Naive B cell (primary cell): Measurements from ENCODE around the gene EFCAB6. TPM values are rescaled to one million over a fixed set of nuclear protein-coding genes. Genes with fewer than 3 reads are reported as not detected.
A peak's percentile ranks its signal among the peaks of the same experiment; 100 is the strongest.

Experiments
- ATAC-seq, 2 donors: fragments of 150-1000 bp; cut with Tn5 transposase; 2 replicates each; pipeline ENCODE4 v1.10.0; 2021; ENCODE audit warnings: low read depth in 2 of 2, mild to moderate bottlenecking in 2 of 2, moderate library complexity in 2 of 2
- DNase-seq: peaks from one replicate; pipeline ENCODE4 v3.0.0; 2022
- H3K27ac Mint-ChIP-seq, 6 donors: one replicate each; pipeline ENCODE4 v1.8.0; 2020 to 2022; ENCODE audit warnings: mild to moderate bottlenecking in 6 of 6, mixed read lengths in 6 of 6, moderate library complexity in 5 of 6, inconsistent platforms in 2 of 6
- H3K27me3 Mint-ChIP-seq, 3 donors: one replicate each; pipeline ENCODE4 v1.8.0; 2021 to 2022; ENCODE audit warnings: mixed read lengths in 3 of 3, mild to moderate bottlenecking in 1 of 3
- H3K36me3 Mint-ChIP-seq, 2 donors: one replicate each; pipeline ENCODE4 v1.8.0; 2020 to 2022; ENCODE audit warnings: mixed read lengths in 2 of 2, inconsistent platforms in 1 of 2, mild to moderate bottlenecking in 1 of 2
- H3K4me1 Mint-ChIP-seq, 3 donors: one replicate each; pipeline ENCODE4 v1.8.0; 2020 to 2022; ENCODE audit warnings: mixed read lengths in 3 of 3, inconsistent platforms in 1 of 3, mild to moderate bottlenecking in 1 of 3, moderate library complexity in 1 of 3
- H3K4me3 Mint-ChIP-seq, 8 donors: one replicate each; pipeline ENCODE4 v1.8.0; 2020 to 2022; ENCODE audit warnings: mild to moderate bottlenecking in 8 of 8, mixed read lengths in 8 of 8, moderate library complexity in 8 of 8, inconsistent platforms in 2 of 8
- H3K9me3 Mint-ChIP-seq, 7 donors: one replicate each; pipeline ENCODE4 v1.8.0; 2020 to 2022; ENCODE audit warnings: mixed read lengths in 7 of 7, mild to moderate bottlenecking in 5 of 7, inconsistent platforms in 2 of 7, moderate library complexity in 1 of 7
- polyA plus RNA-seq, 6 donors: library from polyadenylated mRNA; unstranded; fragments of 300-500 nt; fragmentation: Illumina TruSeq; gene quantifications; one replicate each; pipeline ENCODE4 v1.2.3, GENCODE V29; 2021; ENCODE audit warnings: low read depth in 6 of 6

The EFCAB6 gene, protein sequence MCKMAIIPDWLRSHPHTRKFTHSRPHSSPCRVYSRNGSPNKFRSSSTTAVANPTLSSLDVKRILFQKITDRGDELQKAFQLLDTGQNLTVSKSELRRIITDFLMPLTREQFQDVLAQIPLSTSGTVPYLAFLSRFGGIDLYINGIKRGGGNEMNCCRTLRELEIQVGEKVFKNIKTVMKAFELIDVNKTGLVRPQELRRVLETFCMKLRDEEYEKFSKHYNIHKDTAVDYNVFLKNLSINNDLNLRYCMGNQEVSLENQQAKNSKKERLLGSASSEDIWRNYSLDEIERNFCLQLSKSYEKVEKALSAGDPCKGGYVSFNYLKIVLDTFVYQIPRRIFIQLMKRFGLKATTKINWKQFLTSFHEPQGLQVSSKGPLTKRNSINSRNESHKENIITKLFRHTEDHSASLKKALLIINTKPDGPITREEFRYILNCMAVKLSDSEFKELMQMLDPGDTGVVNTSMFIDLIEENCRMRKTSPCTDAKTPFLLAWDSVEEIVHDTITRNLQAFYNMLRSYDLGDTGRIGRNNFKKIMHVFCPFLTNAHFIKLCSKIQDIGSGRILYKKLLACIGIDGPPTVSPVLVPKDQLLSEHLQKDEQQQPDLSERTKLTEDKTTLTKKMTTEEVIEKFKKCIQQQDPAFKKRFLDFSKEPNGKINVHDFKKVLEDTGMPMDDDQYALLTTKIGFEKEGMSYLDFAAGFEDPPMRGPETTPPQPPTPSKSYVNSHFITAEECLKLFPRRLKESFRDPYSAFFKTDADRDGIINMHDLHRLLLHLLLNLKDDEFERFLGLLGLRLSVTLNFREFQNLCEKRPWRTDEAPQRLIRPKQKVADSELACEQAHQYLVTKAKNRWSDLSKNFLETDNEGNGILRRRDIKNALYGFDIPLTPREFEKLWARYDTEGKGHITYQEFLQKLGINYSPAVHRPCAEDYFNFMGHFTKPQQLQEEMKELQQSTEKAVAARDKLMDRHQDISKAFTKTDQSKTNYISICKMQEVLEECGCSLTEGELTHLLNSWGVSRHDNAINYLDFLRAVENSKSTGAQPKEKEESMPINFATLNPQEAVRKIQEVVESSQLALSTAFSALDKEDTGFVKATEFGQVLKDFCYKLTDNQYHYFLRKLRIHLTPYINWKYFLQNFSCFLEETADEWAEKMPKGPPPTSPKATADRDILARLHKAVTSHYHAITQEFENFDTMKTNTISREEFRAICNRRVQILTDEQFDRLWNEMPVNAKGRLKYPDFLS (N-terminal part only)
- polyA plus RNA-seq: not detected

GRCh38 chr22:43812149-43812842, at the start of gene EFCAB6:
EFCAB6 (minus strand) TSS chr22:43812305; CDS start chr22:43782318, 29,987 bp downstream.
- peak; percentile 82 for DNase-seq

DNA sequence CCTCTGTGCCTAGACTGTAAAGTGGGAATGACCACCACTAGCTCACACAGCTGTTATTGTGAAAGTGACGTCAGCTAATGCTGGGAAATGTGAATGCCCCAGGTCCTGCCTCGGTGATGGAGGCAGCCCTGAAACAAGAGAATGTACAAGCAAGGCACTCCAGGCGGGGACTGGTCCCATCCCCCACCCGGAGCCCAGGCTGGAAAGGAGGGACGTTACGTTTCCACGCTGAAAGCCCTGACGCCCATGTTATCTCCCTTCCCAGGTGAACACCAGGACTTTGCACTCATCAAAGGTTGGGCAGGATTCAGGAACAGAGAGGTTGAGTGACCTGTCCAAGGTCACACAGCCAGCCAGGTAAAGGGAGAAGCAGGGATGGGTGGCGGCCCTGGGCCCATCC, 49.4 kb upstream of the EFCAB6 start:
- Mint-ChIP-seq H3K27me3 (peaks cover 51 to 88% (median 72%) of the 10 kb centered on the region in 3 donors), H3K27ac (no peak overlapping the region), H3K36me3 (peaks cover 0 to 13% of the 10 kb centered on the region in 2 donors), H3K4me3 (peak overlapping the region in 6 of 8 donors; percentile 35 to 64 (median 42)), H3K9me3 (peaks cover 5 to 13% (median 8%) of the 10 kb centered on the region in 7 donors), H3K4me1 (peaks cover 4 to 12% (median 5%) of the 10 kb centered on the region in 3 donors)
- ATAC-seq: no peak
- no peak for DNase-seq

More at GRCh38 chr22:43812149-43812842, at the start of gene EFCAB6:
- Mint-ChIP-seq H3K4me3 (peak within 1 kb of the TSS; percentile 89 to 99 (median 97)), H3K27ac (peak within 1 kb of the TSS; percentile 77 to 93 (median 91)), H3K4me1 (peaks cover 23 to 26% (median 26%) of the 10 kb centered on the region in 3 donors), H3K36me3 (no peaks in the 10 kb centered on the region), H3K27me3 (peaks cover 3 to 15% (median 13%) of the 10 kb centered on the region in 3 donors), H3K9me3 (no peaks in the 10 kb centered on the region)
- peak; percentile 92 to 93 for ATAC-seq

GRCh38 chr22:43860831-43861230, 48.7 kb upstream of the EFCAB6 start:
- Mint-ChIP-seq H3K4me1 (peaks cover 4 to 12% (median 5%) of the 10 kb centered on the region in 3 donors), H3K27me3 (peaks cover 51 to 88% (median 68%) of the 10 kb centered on the region in 3 donors), H3K36me3 (peaks cover 0 to 14% of the 10 kb centered on the region in 2 donors), H3K27ac (no peak overlapping the region), H3K4me3 (peak overlapping the region in 3 of 8 donors; percentile 35 to 45 (median 42)), H3K9me3 (peaks cover 7 to 16% (median 13%) of the 10 kb centered on the region in 7 donors)
- no peak for DNase-seq
- ATAC-seq: no peak

- Mint-ChIP-seq H3K27me3 (peaks cover 51 to 87% (median 68%) of the 10 kb centered on the region in 3 donors), H3K4me1 (peaks cover 4 to 12% (median 5%) of the 10 kb centered on the region in 3 donors), H3K27ac (peak overlapping the region in 1 of 6 donors; percentile 9), H3K4me3 (peak overlapping the region in 1 of 8 donors; percentile 42), H3K36me3 (peaks cover 0 to 14% of the 10 kb centered on the region in 2 donors), H3K9me3 (peaks cover 7 to 17% (median 15%) of the 10 kb centered on the region in 7 donors)
- ATAC-seq (no peak), DNase-seq (no peak)
These were observed 48.0 kb upstream of the EFCAB6 start for GRCh38 chr22:43860126-43860525.

DNA sequence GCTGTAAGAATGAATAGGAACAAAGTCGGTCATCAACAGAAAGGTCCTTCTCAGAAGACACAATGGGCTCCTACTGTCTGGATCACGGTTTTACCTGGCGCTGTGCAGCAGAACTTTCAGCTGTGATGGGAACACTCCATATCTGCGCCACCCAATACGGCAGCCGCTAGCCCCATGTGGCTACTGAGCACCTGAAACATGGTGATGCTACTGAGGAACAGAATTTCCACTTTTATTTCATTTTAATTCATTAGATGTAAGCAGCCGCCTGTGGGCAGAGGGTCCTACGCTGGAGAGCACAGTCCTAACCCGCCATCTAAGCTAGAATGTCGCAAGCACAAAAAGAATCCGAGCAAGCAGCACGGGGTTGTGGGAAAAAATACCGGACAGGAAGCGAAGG, 47.5 kb upstream of the EFCAB6 start:
- ATAC-seq: no peak
- H3K36me3 Mint-ChIP-seq: peaks cover 0 to 14% of the 10 kb centered on the region in 2 donors
- peaks cover 47 to 85% (median 63%) of the 10 kb centered on the region in 3 donors for H3K27me3 Mint-ChIP-seq

DNA sequence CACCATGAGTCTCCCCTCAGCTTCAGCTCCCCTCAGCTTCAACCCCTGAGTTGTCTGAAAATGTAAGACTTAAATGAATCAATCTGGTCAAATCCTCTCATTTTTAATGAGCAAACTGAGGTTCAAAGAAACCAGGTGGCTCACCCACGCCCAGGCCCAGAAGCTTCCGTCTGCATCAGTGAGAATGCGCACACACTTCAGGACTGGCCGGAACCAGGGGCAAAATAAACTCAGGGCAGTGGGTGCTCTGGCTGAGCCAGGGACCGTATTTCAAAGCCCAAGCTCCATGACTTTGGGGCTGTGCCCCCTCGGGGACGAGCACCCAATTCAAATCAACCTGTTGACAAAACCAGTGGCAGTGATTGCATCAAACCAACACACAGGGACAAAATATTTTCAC, 47.1 kb upstream of the EFCAB6 start:
- DNase-seq (no peak), ATAC-seq (no peak)
- H3K9me3 Mint-ChIP-seq: peaks cover 7 to 17% (median 15%) of the 10 kb centered on the region in 7 donors
- H3K36me3 Mint-ChIP-seq: peaks cover 0 to 14% of the 10 kb centered on the region in 2 donors
- H3K27me3 Mint-ChIP-seq: peaks cover 43 to 84% (median 58%) of the 10 kb centered on the region in 3 donors
- no peak overlapping the region for H3K27ac Mint-ChIP-seq
- H3K4me1 Mint-ChIP-seq: peaks cover 4 to 12% (median 5%) of the 10 kb centered on the region in 3 donors
- H3K4me3 Mint-ChIP-seq: no peak overlapping the region

More for the DNA sequence above, 47.5 kb upstream of the EFCAB6 start:
- Mint-ChIP-seq H3K9me3 (peaks cover 7 to 17% (median 15%) of the 10 kb centered on the region in 7 donors), H3K4me3 (no peak overlapping the region), H3K27ac (no peak overlapping the region), H3K4me1 (peaks cover 4 to 12% (median 5%) of the 10 kb centered on the region in 3 donors)
- DNase-seq: no peak

DNA sequence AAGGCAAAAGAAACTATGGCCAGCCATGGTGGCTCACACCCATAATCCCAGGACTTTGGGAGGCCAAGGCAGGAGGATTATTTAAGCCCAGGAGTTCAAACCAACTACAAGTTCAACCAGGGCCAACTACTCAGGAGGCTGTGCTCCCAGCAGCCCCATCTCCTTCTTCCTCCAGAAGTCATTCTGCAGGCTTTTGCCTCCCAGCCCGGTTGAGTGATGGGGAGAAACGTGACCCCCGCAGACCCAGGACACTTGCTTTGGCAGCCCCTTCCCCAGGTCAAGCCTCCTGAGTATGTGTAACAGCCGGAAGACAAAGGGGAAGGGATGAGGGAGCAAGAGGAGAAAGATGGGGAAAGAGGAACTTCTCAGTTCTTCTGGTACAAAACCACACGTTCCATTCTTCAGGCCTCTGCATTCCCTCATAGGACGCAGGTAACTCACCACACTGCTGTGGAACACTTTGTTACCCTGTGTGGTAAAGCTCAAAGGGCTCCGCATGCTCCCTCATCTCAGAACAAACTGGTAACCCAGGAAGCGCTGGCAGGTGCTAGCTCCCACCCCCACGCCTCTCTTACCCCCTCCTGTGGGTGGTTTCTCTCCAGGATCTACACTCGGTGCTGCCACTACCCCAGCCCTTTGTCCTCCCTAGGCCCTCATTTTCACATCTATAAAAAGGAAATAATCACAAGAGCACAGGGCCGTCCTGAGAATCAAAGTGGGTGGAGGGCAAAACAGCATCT, 46.2 kb upstream of the EFCAB6 start:
- ATAC-seq (no peak), DNase-seq (no peak)
- H3K9me3 Mint-ChIP-seq: peaks cover 7 to 17% (median 15%) of the 10 kb centered on the region in 7 donors
- H3K4me1 Mint-ChIP-seq: peaks cover 4 to 12% (median 5%) of the 10 kb centered on the region in 3 donors
- H3K36me3 Mint-ChIP-seq: peaks cover 0 to 14% of the 10 kb centered on the region in 2 donors
- H3K4me3 Mint-ChIP-seq: peak overlapping the region in 1 of 8 donors; percentile 59
- H3K27ac Mint-ChIP-seq: no peak overlapping the region
- peaks cover 34 to 75% (median 50%) of the 10 kb centered on the region in 3 donors for H3K27me3 Mint-ChIP-seq

DNA sequence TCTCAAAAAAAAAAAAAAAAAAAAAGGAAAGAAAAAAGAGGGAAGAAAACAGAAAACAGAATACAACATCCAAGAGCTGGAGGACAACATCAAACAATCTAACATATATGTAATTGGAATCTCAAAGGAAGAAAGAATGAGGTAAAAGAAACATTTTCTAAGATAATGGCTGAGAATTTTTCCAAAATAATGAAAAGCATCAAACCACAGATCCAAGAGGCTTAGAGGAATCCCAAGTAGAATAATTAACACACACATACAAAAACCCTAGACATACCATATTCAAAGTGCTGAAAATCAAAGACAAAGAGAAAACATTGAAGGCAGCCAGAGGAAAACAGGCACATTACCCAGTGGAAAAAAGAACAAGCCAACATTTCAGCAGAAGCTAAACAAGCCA, 45.3 kb upstream of the EFCAB6 start:
- Mint-ChIP-seq H3K4me3 (no peak overlapping the region), H3K36me3 (peaks cover 0 to 9% of the 10 kb centered on the region in 2 donors), H3K27ac (no peak overlapping the region), H3K27me3 (peaks cover 28 to 74% (median 50%) of the 10 kb centered on the region in 3 donors), H3K4me1 (peaks cover 0 to 7% (median 0%) of the 10 kb centered on the region in 3 donors), H3K9me3 (peaks cover 7 to 17% (median 15%) of the 10 kb centered on the region in 7 donors)
- ATAC-seq (no peak), DNase-seq (no peak)

DNA sequence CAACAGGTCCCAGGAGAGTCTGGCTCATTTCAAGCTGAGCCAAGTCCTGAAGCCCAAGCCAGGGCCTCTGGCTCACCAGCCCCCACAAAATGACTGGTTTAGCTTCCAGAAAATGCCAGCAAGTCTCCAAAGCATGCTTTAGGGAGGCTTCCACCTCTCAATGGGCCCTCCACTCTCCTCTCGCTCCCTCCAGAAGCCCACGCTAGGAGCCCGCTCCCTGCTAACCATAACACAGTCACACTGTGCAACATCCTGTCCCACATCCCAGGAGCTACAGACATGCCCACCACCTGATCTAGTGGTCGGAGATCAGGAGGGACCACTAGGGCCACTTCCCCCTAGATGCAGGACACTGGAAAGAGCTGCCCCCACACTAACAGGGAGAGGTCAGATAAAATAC, 43.3 kb upstream of the EFCAB6 start:
- peaks cover 29 to 68% (median 63%) of the 10 kb centered on the region in 3 donors for H3K27me3 Mint-ChIP-seq
- ATAC-seq: no peak
- DNase-seq: no peak
- H3K4me1 Mint-ChIP-seq: no peaks in the 10 kb centered on the region
- H3K27ac Mint-ChIP-seq: no peak overlapping the region
- H3K9me3 Mint-ChIP-seq: peaks cover 7 to 17% (median 15%) of the 10 kb centered on the region in 7 donors
- peaks cover 0 to 9% of the 10 kb centered on the region in 2 donors for H3K36me3 Mint-ChIP-seq
- no peak overlapping the region for H3K4me3 Mint-ChIP-seq

DNA sequence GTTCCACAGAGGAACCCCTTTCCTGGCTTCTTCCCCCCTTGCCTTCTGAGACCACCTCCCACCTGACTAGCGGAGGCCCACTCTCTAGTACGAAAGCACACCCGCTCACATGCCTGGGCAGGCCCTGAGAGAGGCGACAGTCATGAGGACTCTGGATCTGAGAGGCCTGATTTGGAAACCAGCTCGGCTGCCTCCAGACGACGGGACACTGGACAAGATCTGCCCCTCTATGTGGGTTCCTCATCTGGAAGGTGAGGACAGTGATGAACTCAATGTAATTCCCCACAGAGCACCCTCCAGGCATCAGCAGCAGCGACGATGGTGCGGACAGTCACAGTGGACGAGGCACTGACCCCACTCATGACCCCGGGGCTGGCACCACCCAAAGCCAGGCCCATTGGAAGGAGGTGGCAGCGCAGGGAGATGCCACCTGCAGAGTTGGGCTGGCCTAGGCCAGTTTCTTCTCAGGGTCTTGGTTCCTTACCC, 42.7 kb upstream of the EFCAB6 start:
- Mint-ChIP-seq H3K4me1 (no peaks in the 10 kb centered on the region), H3K9me3 (peaks cover 7 to 17% (median 15%) of the 10 kb centered on the region in 7 donors), H3K4me3 (no peak overlapping the region), H3K27me3 (peaks cover 29 to 62% (median 57%) of the 10 kb centered on the region in 3 donors), H3K36me3 (peaks cover 0 to 9% of the 10 kb centered on the region in 2 donors), H3K27ac (peak overlapping the region in 1 of 6 donors; percentile 44)
- DNase-seq: no peak
- no peak for ATAC-seq

DNA sequence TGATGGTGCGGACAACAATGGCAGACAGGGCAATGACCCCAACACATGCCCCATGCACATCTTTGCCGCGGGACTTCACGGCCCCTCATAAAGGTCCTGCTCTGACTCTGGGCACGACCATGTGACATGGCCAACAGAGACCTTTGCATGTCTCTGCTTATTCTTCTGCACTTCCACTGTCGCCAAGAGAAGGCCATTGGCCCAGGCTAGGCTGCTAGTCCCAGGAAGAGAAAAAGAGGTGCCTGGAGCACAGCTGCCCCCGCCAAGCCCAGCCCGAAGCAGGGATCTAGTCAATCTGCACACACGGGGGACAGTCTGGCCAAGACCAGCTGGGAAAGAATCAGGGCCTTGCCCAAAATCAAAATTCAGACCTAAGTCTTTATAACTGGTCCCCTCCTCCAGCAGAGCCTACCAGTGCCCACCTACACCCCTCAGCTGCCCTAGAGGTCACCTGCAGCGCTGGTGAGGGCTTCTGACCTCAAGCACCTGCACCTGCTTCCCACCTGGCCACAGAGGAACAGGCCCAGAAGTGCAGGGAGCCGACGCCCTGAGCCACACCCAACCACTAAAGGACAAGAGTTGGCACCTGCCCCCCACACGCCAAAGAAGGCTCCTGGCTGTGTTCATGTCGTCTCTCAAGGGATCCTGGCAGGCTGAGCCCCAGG, 42.1 kb upstream of the EFCAB6 start:
- no peaks in the 10 kb centered on the region for H3K4me1 Mint-ChIP-seq
- H3K9me3 Mint-ChIP-seq: peaks cover 7 to 17% (median 15%) of the 10 kb centered on the region in 7 donors
- no peak overlapping the region for H3K4me3 Mint-ChIP-seq
- H3K27me3 Mint-ChIP-seq: peaks cover 32 to 59% (median 56%) of the 10 kb centered on the region in 3 donors
- DNase-seq: no peak
- no peak for ATAC-seq
- H3K36me3 Mint-ChIP-seq: peaks cover 0 to 9% of the 10 kb centered on the region in 2 donors
- H3K27ac Mint-ChIP-seq: peak overlapping the region in 2 of 6 donors; percentile 27 to 44
